Subcutaneous abdominal adipose tissue (tissue), 5 donors: ENCODE results near the gene DPP7.
A peak's percentile ranks its signal among the peaks of the same experiment; 100 is the strongest.
"Not testable (repeated sequence)": the region's sequence is repeated elsewhere in the genome, so short reads cannot be mapped to it uniquely, and the experiment has no call there.

Experiments used
- H3K27ac ChIP-seq: one replicate; pipeline ENCODE4 v1.7.0; 2013; ENCODE audit warnings: low read depth, mild to moderate bottlenecking, inconsistent platforms, low read length, moderate library complexity
- H3K27me3 ChIP-seq, 5 donors: one replicate each; pipeline ENCODE4 v1.7.0; 2013; ENCODE audit warnings: low read length in 5 of 5, inconsistent platforms in 1 of 5; ENCODE audit not compliant: control insufficient read depth in 5 of 5, insufficient read depth in 4 of 5
- H3K36me3 ChIP-seq, 5 donors: one replicate each; pipeline ENCODE4 v1.7.0; 2013; ENCODE audit warnings: low read length in 5 of 5; ENCODE audit not compliant: control insufficient read depth in 5 of 5, insufficient read depth in 5 of 5
- H3K4me1 ChIP-seq, 5 donors: one replicate each; pipeline ENCODE4 v1.7.0; 2013; ENCODE audit warnings: low read length in 5 of 5, mild to moderate bottlenecking in 3 of 5, moderate library complexity in 1 of 5; ENCODE audit not compliant: control insufficient read depth in 5 of 5, insufficient read depth in 5 of 5
- H3K4me3 ChIP-seq, 5 donors: one replicate each; pipeline ENCODE4 v1.7.0; 2013; ENCODE audit warnings: low read length in 5 of 5, low read depth in 1 of 5
- H3K9ac ChIP-seq, 5 donors: one replicate each; pipeline ENCODE4 v1.7.0; 2013; ENCODE audit warnings: low read length in 5 of 5, mild to moderate bottlenecking in 4 of 5, moderate library complexity in 3 of 5
- H3K9me3 ChIP-seq, 5 donors: one replicate each; pipeline ENCODE4 v1.7.0; 2013; ENCODE audit warnings: low read length in 5 of 5; ENCODE audit not compliant: control insufficient read depth in 5 of 5
- donor health status: healthy.
- donor health status: healthy.
- donor health status: healthy.
- donor health status: healthy.
- donor health status: healthy.

The DPP7 gene

GRCh38 chr9:137121927-137122795, 7.6 kb upstream of the DPP7 start:
- not testable (repeated sequence) for H3K4me3 ChIP-seq, H3K9ac ChIP-seq, H3K36me3 ChIP-seq, H3K27me3 ChIP-seq, H3K27ac ChIP-seq, H3K9me3 ChIP-seq
- H3K4me1 ChIP-seq = peaks cover 0 to 13% (median 9%) of the 10 kb centered on the region in 5 donors

GRCh38 chr9:137118092-137118603, 3.6 kb upstream of the DPP7 start:
- not testable (repeated sequence) for H3K27ac ChIP-seq, H3K4me3 ChIP-seq, H3K36me3 ChIP-seq, H3K27me3 ChIP-seq, H3K9me3 ChIP-seq, H3K9ac ChIP-seq
- H3K4me1 ChIP-seq = peaks cover 0 to 35% (median 21%) of the 10 kb centered on the region in 5 donors

DNA sequence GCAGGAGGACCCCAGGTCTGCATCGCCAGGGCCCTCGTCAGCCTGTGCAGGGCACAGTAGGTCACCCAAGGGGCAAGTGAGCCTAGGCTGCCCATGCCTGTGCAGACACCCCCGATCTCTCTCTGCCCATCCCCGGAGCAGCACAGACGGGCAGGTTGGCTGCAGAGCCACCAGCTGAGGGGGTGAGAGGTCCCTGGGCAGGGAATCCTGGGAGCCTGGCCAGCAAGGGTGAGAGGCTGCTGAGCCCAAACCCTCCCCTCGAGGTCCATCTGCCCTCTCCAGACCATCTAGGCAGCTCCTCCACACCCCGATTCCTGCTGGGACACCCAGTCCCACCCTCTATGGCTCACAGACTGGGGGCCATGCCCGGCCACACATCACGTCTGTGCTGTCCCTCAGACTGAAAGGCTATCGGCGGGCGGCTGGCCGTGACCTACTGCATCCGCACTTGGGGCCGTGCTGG, 2.8 kb upstream of the DPP7 start:
- no peaks in the 10 kb centered on the region for H3K9me3 ChIP-seq
- H3K4me3 ChIP-seq = peak overlapping the region in 1 of 5 donors; percentile 11
- H3K27me3 ChIP-seq = peaks cover 0 to 6% (median 0%) of the 10 kb centered on the region in 5 donors
- H3K36me3 ChIP-seq = peaks cover 0 to 11% (median 8%) of the 10 kb centered on the region in 5 donors
- peak overlapping the region in 1 of 5 donors; percentile 10 for H3K9ac ChIP-seq
- H3K4me1 ChIP-seq = peaks cover 0 to 35% (median 22%) of the 10 kb centered on the region in 5 donors
- H3K27ac ChIP-seq = no peak overlapping the region

DNA sequence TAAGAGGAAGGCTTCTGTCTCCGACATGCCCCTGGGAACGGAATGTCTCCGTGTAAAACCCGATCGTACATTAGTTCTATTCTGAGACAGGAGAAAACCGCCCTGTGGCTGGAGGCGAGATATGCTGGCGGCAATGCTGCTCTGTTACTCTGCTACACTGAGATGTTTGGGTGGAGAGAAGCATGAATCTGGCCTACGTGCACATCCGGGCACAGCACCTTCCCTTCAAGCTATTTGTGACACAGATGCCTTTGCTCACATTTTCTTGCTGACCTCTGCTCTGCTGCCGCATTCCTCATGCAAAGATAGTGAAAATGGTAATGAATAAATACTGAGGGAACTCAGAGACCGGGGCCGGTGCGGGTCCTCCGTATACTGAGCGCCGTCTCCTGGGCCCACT, 2.2 kb upstream of the DPP7 start:
- H3K4me1 ChIP-seq = peaks cover 0 to 35% (median 22%) of the 10 kb centered on the region in 5 donors
- no peak overlapping the region for H3K4me3 ChIP-seq

GRCh38 chr9:137116027-137116507, 1.5 kb upstream of the DPP7 start:
- H3K27ac ChIP-seq = no peak overlapping the region
- peak overlapping the region in 1 of 5 donors; percentile 25 for H3K9ac ChIP-seq
- H3K4me3 ChIP-seq = no peak overlapping the region

More for the DNA sequence above, 2.2 kb upstream of the DPP7 start:
- H3K9me3 ChIP-seq = no peaks in the 10 kb centered on the region
- H3K36me3 ChIP-seq = peaks cover 0 to 16% (median 14%) of the 10 kb centered on the region in 5 donors
- peaks cover 0 to 6% (median 0%) of the 10 kb centered on the region in 5 donors for H3K27me3 ChIP-seq
- no peak overlapping the region for H3K27ac ChIP-seq
- no peak overlapping the region for H3K9ac ChIP-seq

DNA sequence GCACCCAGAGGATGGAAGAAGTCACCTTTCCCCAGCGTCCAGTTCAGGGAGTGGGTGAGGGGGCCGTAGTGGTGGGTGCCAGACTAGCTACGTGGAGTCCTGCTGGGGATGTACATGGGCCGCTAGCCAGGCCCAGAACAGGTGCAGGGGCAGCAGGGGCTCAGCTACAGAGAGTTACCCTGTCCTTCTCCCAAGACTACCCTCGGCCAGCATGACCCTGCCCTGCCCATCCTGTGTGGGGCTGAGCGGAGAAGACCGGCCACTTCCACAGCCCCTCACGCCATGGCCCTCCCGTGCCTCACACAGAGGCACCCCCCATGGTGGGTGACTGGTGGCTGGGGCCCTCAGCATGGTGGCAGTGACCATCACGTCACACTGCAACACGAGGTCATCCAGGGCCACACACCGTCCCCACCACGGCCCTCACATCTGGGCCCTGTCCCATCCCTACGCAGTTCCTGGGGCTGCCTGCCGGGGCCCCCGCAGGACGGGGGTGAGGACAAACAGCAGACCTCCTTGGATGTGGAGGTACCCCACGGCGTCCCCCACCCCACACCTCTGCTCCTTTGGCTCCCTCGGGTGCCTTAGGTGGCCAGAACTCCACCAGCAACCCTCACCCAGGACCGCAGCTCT, 977 bp upstream of the DPP7 start:
- Histone ChIP-seq H3K36me3 (peaks cover 0 to 29% (median 21%) of the 10 kb centered on the region in 5 donors), H3K27ac (no peak overlapping the region), H3K9ac (peak overlapping the region in 2 of 5 donors; percentile 61 to 71), H3K4me3 (peak overlapping the region in 3 of 5 donors; percentile 55 to 72 (median 57)), H3K9me3 (no peaks in the 10 kb centered on the region), H3K27me3 (peaks cover 0 to 6% (median 0%) of the 10 kb centered on the region in 5 donors), H3K4me1 (peaks cover 0 to 35% (median 22%) of the 10 kb centered on the region in 5 donors)

More at GRCh38 chr9:137116027-137116507, 1.5 kb upstream of the DPP7 start:
- peaks cover 0 to 6% (median 0%) of the 10 kb centered on the region in 5 donors for H3K27me3 ChIP-seq
- H3K9me3 ChIP-seq = no peaks in the 10 kb centered on the region
- peaks cover 0 to 35% (median 22%) of the 10 kb centered on the region in 5 donors for H3K4me1 ChIP-seq
- H3K36me3 ChIP-seq = peaks cover 0 to 23% (median 15%) of the 10 kb centered on the region in 5 donors

DNA sequence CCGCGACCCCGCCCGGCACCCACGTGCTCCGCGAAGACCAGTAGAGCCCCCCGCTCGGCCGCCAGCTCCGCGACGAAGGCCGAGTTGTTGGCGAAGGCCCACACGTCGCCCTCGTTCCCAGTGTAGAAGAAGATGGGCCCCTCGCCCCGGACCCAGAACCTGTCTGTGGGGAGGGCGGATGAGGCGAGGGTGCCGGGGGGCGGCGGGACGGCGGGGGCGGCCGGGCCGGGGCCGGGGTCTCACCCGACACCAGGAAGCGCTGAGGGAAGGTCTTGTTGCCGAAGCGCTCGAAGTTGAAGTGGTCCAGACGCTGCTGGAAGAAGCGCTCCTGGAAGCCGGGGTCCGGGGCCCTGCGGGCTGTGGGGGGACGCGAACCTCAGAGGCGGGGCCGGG, 317 bp downstream of the DPP7 start:
- H3K27ac ChIP-seq = no peak overlapping the region
- peak overlapping the region in 4 of 5 donors; percentile 44 to 72 (median 56) for H3K4me3 ChIP-seq
- H3K27me3 ChIP-seq = peaks cover 0 to 6% (median 0%) of the 10 kb centered on the region in 5 donors
- H3K9me3 ChIP-seq = no peaks in the 10 kb centered on the region
- H3K9ac ChIP-seq = peak overlapping the region in 2 of 5 donors; percentile 55 to 56
- H3K4me1 ChIP-seq = peaks cover 0 to 35% (median 22%) of the 10 kb centered on the region in 5 donors
- peaks cover 0 to 41% (median 34%) of the 10 kb centered on the region in 5 donors for H3K36me3 ChIP-seq

- peak overlapping the region in 1 of 5 donors; percentile 1 for H3K9ac ChIP-seq
- H3K4me1 ChIP-seq = peaks cover 0 to 35% (median 22%) of the 10 kb centered on the region in 5 donors
- no peaks in the 10 kb centered on the region for H3K9me3 ChIP-seq
- H3K4me3 ChIP-seq = peak overlapping the region in 1 of 5 donors; percentile 42
- peaks cover 0 to 6% (median 0%) of the 10 kb centered on the region in 5 donors for H3K27me3 ChIP-seq
- H3K27ac ChIP-seq = no peak overlapping the region
- peaks cover 0 to 48% (median 39%) of the 10 kb centered on the region in 5 donors for H3K36me3 ChIP-seq
Measured at GRCh38 chr9:137113385-137114159, 961 bp downstream of the DPP7 start.
